GM19238 (cell line): ENCODE measurements around the gene TPSD1.
"Not testable (repeated sequence)": the region's sequence is repeated elsewhere in the genome, so short reads cannot be mapped to it uniquely, and the experiment has no call there.

Experiments used
- DNase-seq: peaks from one replicate; pipeline ENCODE4 v3.0.0; 2011; ENCODE audit warnings: low spot score; ENCODE audit not compliant: insufficient read length

Gene TPSD1

GRCh38 chr16:1220841-1221627 is 34.8 kb upstream of the TPSD1 start:
- no peak for DNase-seq

- DNase-seq, result no peak
Observed at GRCh38 chr16:1221628-1222552, 34.0 kb upstream of the TPSD1 start.

GRCh38 chr16:1222553-1223354 is 33.1 kb upstream of the TPSD1 start:
- DNase-seq, result no peak

GRCh38 chr16:1223355-1224214 is 32.3 kb upstream of the TPSD1 start:
- no peak for DNase-seq

GRCh38 chr16:1224558-1224957 is 31.3 kb upstream of the TPSD1 start:
- DNase-seq, result no peak

- DNase-seq, result no peak
Observed at GRCh38 chr16:1225051-1225451, 30.8 kb upstream of the TPSD1 start, which contains the start of gene TPSG1. TSS of gene TPSG1 (minus strand) at chr16:1225268. CDS start at chr16:1225252, 16 bp downstream.

GRCh38 chr16:1225728-1226311 is 30.0 kb upstream of the TPSD1 start:
- not testable (repeated sequence) for DNase-seq

- not testable (repeated sequence) for DNase-seq
Observed at GRCh38 chr16:1226692-1227091, 29.2 kb upstream of the TPSD1 start.

- DNase-seq, result not testable (repeated sequence)
Observed at GRCh38 chr16:1228227-1228626, 27.6 kb upstream of the TPSD1 start.

GRCh38 chr16:1229476-1229875 is 26.4 kb upstream of the TPSD1 start:
- not testable (repeated sequence) for DNase-seq

- DNase-seq, result not testable (repeated sequence)
Observed at GRCh38 chr16:1230084-1230470, 25.8 kb upstream of the TPSD1 start, which contains the start of gene TPSB2. TSS of gene TPSB2 (minus strand) at chr16:1230184. CDS start at chr16:1229951, 233 bp downstream.

GRCh38 chr16:1230471-1231212 is 25.2 kb upstream of the TPSD1 start:
- not testable (repeated sequence) for DNase-seq

- not testable (repeated sequence) for DNase-seq
Observed at GRCh38 chr16:1231301-1231700, 24.6 kb upstream of the TPSD1 start.

- DNase-seq, result not testable (repeated sequence)
Observed at GRCh38 chr16:1232049-1232748, 23.7 kb upstream of the TPSD1 start.

- not testable (repeated sequence) for DNase-seq
Observed at GRCh38 chr16:1236659-1237058, 19.2 kb upstream of the TPSD1 start.

- DNase-seq, result no peak
Observed at GRCh38 chr16:1237990-1238389, 17.9 kb upstream of the TPSD1 start.

- not testable (repeated sequence) for DNase-seq
Observed at GRCh38 chr16:1238909-1239308, 17.0 kb upstream of the TPSD1 start.

- DNase-seq, result not testable (repeated sequence)
Observed at GRCh38 chr16:1239575-1239974, 16.3 kb upstream of the TPSD1 start.
